HepG2 (cell line): ENCODE data around the gene EFNA4. TPM values are rescaled to one million over a fixed set of nuclear protein-coding genes. Genes with fewer than 3 reads are reported as not detected.
A peak's percentile ranks its signal among the peaks of the same experiment; 100 is the strongest.

Experiments used
- CBFB ChIP-seq: sonication (generic); formaldehyde crosslinking; IDR thresholded peaks from 2 replicates; pipeline ENCODE4 v1.4.0; 2020; ENCODE audit warnings: missing genetic modification reagents
- ERF ChIP-seq: IDR thresholded peaks from 2 replicates; pipeline ENCODE4 v1.6.1; 2018; ENCODE audit warnings: missing biosample characterization, missing genetic modification reagents
- HMGXB3 ChIP-seq: sonication (generic); formaldehyde crosslinking; IDR thresholded peaks from 2 replicates; pipeline ENCODE4 v1.4.0; 2020; ENCODE audit warnings: missing genetic modification reagents, borderline replicate concordance
- MXD3 ChIP-seq: IDR thresholded peaks from 2 replicates; pipeline ENCODE4 v1.6.1; 2016; ENCODE audit warnings: mild to moderate bottlenecking, missing biosample characterization, missing genetic modification reagents
- RORA ChIP-seq: sonication (generic); formaldehyde crosslinking; IDR thresholded peaks from 2 replicates; pipeline ENCODE4 v1.5.0; 2020; ENCODE audit warnings: mild to moderate bottlenecking, missing genetic modification reagents, moderate library complexity
- SP4 ChIP-seq: sonication (generic); formaldehyde crosslinking; IDR thresholded peaks from 2 replicates; pipeline ENCODE4 v1.8.1; 2023; ENCODE audit warnings: mild to moderate bottlenecking, missing genetic modification reagents
- TARDBP ChIP-seq: sonication (generic); formaldehyde crosslinking; IDR thresholded peaks from 2 replicates; pipeline ENCODE4 v1.8.0; 2022; ENCODE audit warnings: mild to moderate bottlenecking, missing genetic modification reagents
- THRA ChIP-seq: sonication (generic); formaldehyde crosslinking; IDR thresholded peaks from 2 replicates; pipeline ENCODE4 v1.4.0; 2020; ENCODE audit warnings: missing genetic modification reagents, borderline replicate concordance
- ZFP91 ChIP-seq: sonication (generic); formaldehyde crosslinking; IDR thresholded peaks from 2 replicates; pipeline ENCODE4 v1.9.0; 2022; ENCODE audit warnings: missing genetic modification reagents, mild to moderate bottlenecking, borderline replicate concordance
- ZMYM2 ChIP-seq: sonication (generic); formaldehyde crosslinking; IDR thresholded peaks from 2 replicates; pipeline ENCODE4 v1.8.0; 2022; ENCODE audit warnings: mild to moderate bottlenecking, missing genetic modification reagents
- ZNF18 ChIP-seq: sonication (generic); formaldehyde crosslinking; IDR thresholded peaks from 2 replicates; pipeline ENCODE4 v1.8.0; 2022; ENCODE audit warnings: mild to moderate bottlenecking, missing genetic modification reagents; ENCODE audit not compliant: insufficient replicate concordance
- ZNF543 ChIP-seq: sonication (generic); formaldehyde crosslinking; IDR thresholded peaks from 2 replicates; pipeline ENCODE4 v1.4.0; 2020; ENCODE audit warnings: mild to moderate bottlenecking, missing genetic modification reagents
- ZNF740 ChIP-seq: sonication (generic); formaldehyde crosslinking; IDR thresholded peaks from 2 replicates; pipeline ENCODE4 v1.4.0; 2020; ENCODE audit warnings: missing genetic modification reagents
- ZNF800 ChIP-seq: sonication (generic); formaldehyde crosslinking; IDR thresholded peaks from 2 replicates; pipeline ENCODE4 v1.4.0; 2020; ENCODE audit warnings: missing genetic modification reagents
- polyA plus RNA-seq, 8 experiments: library from polyadenylated mRNA; depleted of rRNA in 3 of 8; stranded (reverse) in 7 of 8; unstranded in 1 of 8; fragments of >200 nt; fragmentation: Illumina TruSeq in 4 of 8; extraction: Trizol in 4 of 8; gene quantifications; 2 replicates each; pipeline versions ENCODE4 v1.2.1 to v1.2.3, GENCODE V29; 2011 to 2016; ENCODE audit warnings: low read depth in 4 of 8, missing spikeins in 1 of 8, mixed read lengths in 1 of 8; ENCODE audit not compliant: insufficient read depth in 1 of 8
- total RNA-seq, 5 experiments: library from RNA; depleted of rRNA; stranded (reverse); fragments of >200 nt; fragmentation: Illumina TruSeq; extraction: Trizol; gene quantifications; 2 replicates each; pipeline ENCODE4 v1.2.3, GENCODE V29; 2016; ENCODE audit warnings: low read depth in 1 of 5

The EFNA4 gene
- total and polyA plus RNA-seq, 2 of the 13 experiments (the other 11 are each of a cell fraction or from before 2014, with no cell fraction given) = 12.0 to 17.2 TPM

- TF ChIP-seq MXD3 (CRISPR knock-in tag) = peak; percentile 94; the same call in 1 of the 2 replicates
- TF ChIP-seq TARDBP (CRISPR knock-in tag) = peak; percentile 81; the same call in 1 of the 2 replicates
- TF ChIP-seq ZFP91 (CRISPR knock-in tag) = peak; percentile 81; the same call in 1 of the 2 replicates
- TF ChIP-seq ZNF543 (CRISPR knock-in tag) = peak; percentile 46; the same call in 1 of the 2 replicates
- TF ChIP-seq THRA (CRISPR knock-in tag) = peak; percentile 77
- peak; percentile 62; the same call in 1 of the 2 replicates for TF ChIP-seq CBFB (CRISPR knock-in tag)
- no peak for TF ChIP-seq ZNF18 (CRISPR knock-in tag)
- TF ChIP-seq ZNF800 (CRISPR knock-in tag) = no peak
- TF ChIP-seq ZMYM2 (CRISPR knock-in tag) = peak; percentile 87
- TF ChIP-seq ZNF740 (CRISPR knock-in tag) = peak; percentile 56; the same call in 1 of the 2 replicates
- TF ChIP-seq RORA (CRISPR knock-in tag) = no peak
- TF ChIP-seq ERF (CRISPR knock-in tag) = peak; percentile 85
- peak; percentile 80; the same call in 1 of the 2 replicates for TF ChIP-seq HMGXB3 (CRISPR knock-in tag)
- peak; percentile 82 for TF ChIP-seq SP4
Observed at GRCh38 chr1:155091071-155092051, 27.8 kb downstream of the EFNA4 start (continued).
